HCT116 (cell line): ENCODE measurements around the gene EGFR. TPM values are rescaled to one million over a fixed set of nuclear protein-coding genes. Genes with fewer than 3 reads are reported as not detected.

Source experiments
- ATAC-seq: fragments of 200-7000 bp; cut with Tn5 transposase; 2 replicates; pipeline ENCODE4 v1.9.1; 2020; ENCODE audit warnings: mild to moderate bottlenecking, moderate library complexity
- BruUV-seq: library from RNA; stranded (reverse); fragments of 400-500 nt; replicated peaks from 2 replicates; lab custom pipeline; 2021; lab: Mats Ljungman, UMichigan
- CTCF ChIA-PET: fragments of 300-600 bp; sonication (Branson Sonifier 250); formaldehyde crosslinking; loops from one replicate; lab custom pipeline; 2021; ENCODE audit warnings: antibody characterized with exemption; lab: Charles Lee
- POLR2A ChIA-PET: fragments of 300-600, 350-600 bp; sonication (Branson Sonifier 250); formaldehyde crosslinking; loops from one replicate; lab custom pipeline; 2021; ENCODE audit warnings: antibody characterized with exemption; lab: Charles Lee
- RAD21 ChIA-PET, 2 experiments: fragments of 300-600 bp; sonication (Branson Sonifier 250); formaldehyde crosslinking; loops; one replicate each; lab custom pipeline; 2023; ENCODE audit warnings: low total read pairs in 2 of 2; ENCODE audit not compliant: uncharacterized antibody in 2 of 2, unreplicated experiment in 2 of 2, low non-redundant PET in 1 of 2; lab: Charles Lee
- DNase-seq: peaks from one replicate; pipeline ENCODE4 v3.0.0-alpha.2; 2010; ENCODE audit warnings: low read depth, low spot score
- H2AFZ ChIP-seq: fragments of 200-600 bp; shearing (Covaris generic), sonication (generic); 2 replicates; pipeline ENCODE4 v1.6.1; 2017; ENCODE audit warnings: low read depth, mixed run types, mixed read lengths, antibody characterized with exemption, low read length; ENCODE audit not compliant: poor library complexity, severe bottlenecking
- H3K27ac ChIP-seq: 2 replicates; pipeline ENCODE4 v1.5.1; 2012; ENCODE audit warnings: low read depth, low read length
- H3K27me3 ChIP-seq: fragments of 200-600 bp; sonication (generic); 2 replicates; pipeline ENCODE4 v1.6.1; 2016; ENCODE audit warnings: mixed run types, low read length, mixed read lengths; ENCODE audit not compliant: insufficient read depth
- H3K36me3 ChIP-seq, 2 experiments: fragments of 200-500 bp in 1 of 2; fragments of 200-600 bp in 1 of 2; sonication (Bioruptor generic) in 1 of 2; sonication (generic) in 1 of 2; 2 replicates each; pipeline versions ENCODE4 v1.5.1 to v1.6.1; 2014 to 2016; ENCODE audit warnings: low read length in 2 of 2, inconsistent platforms in 1 of 2, mixed read lengths in 1 of 2, mixed run types in 1 of 2; ENCODE audit not compliant: insufficient read depth in 2 of 2, control insufficient read depth in 1 of 2
- H3K4me1 ChIP-seq, 2 experiments: fragments of 200-600 bp in 1 of 2; sonication (generic) in 1 of 2; 2 replicates each; pipeline versions ENCODE4 v1.5.1 to v1.6.1; 2012 to 2017; ENCODE audit warnings: low read length in 2 of 2, inconsistent platforms in 1 of 2, mild to moderate bottlenecking in 1 of 2, mixed read lengths in 1 of 2, mixed run types in 1 of 2, moderate library complexity in 1 of 2; ENCODE audit not compliant: insufficient read depth in 2 of 2, control insufficient read depth in 1 of 2
- H3K4me2 ChIP-seq: fragments of 200-600 bp; sonication (generic); 2 replicates; pipeline ENCODE4 v1.6.1; 2017; ENCODE audit warnings: mixed run types, low read length, mixed read lengths
- H3K4me3 ChIP-seq, 2 experiments: fragments of 200-600 bp in 1 of 2; sonication (generic) in 1 of 2; replicated peaks in 1 of 2; 2 replicates each; pipeline ENCODE4 v1.5.1; 2011 to 2016; ENCODE audit warnings: low read length in 2 of 2, control low read depth in 1 of 2, low read depth in 1 of 2, mild to moderate bottlenecking in 1 of 2, mixed read lengths in 1 of 2, mixed run types in 1 of 2
- H3K79me2 ChIP-seq: fragments of 200-600 bp; sonication (generic); 2 replicates; pipeline ENCODE4 v1.6.1; 2017; ENCODE audit warnings: mild to moderate bottlenecking, mixed run types, low read length, moderate library complexity, mixed read lengths; ENCODE audit not compliant: insufficient read depth
- H3K9ac ChIP-seq: fragments of 200-600 bp; sonication (generic); 2 replicates; pipeline ENCODE4 v1.6.1; 2016; ENCODE audit warnings: low read length, mixed read lengths
- H3K9me2 ChIP-seq: fragments of 200-600 bp; sonication (generic), shearing (Covaris generic); 2 replicates; pipeline ENCODE4 v1.6.1; 2017; ENCODE audit warnings: mixed run types, mild to moderate bottlenecking, moderate library complexity; ENCODE audit not compliant: insufficient read depth
- H3K9me3 ChIP-seq, 2 experiments: fragments of 200-500 bp in 1 of 2; fragments of 200-600 bp in 1 of 2; sonication (Bioruptor generic) in 1 of 2; sonication (generic) in 1 of 2; 2 replicates each; pipeline ENCODE4 v1.6.1; 2014 to 2017; ENCODE audit warnings: low read length in 2 of 2, mixed read lengths in 2 of 2, inconsistent platforms in 1 of 2, low read depth in 1 of 2, mild to moderate bottlenecking in 1 of 2, mixed run types in 1 of 2, moderate library complexity in 1 of 2; ENCODE audit not compliant: control insufficient read depth in 1 of 2, insufficient read depth in 1 of 2
- H4K20me1 ChIP-seq: fragments of 200-600 bp; sonication (generic), shearing (Covaris generic); 2 replicates; pipeline ENCODE4 v1.6.1; 2017; ENCODE audit warnings: mixed run types, mild to moderate bottlenecking, moderate library complexity; ENCODE audit not compliant: insufficient read depth
- CBX3 ChIP-seq: IDR thresholded peaks from 2 replicates; pipeline ENCODE4 v1.6.1; 2012; ENCODE audit warnings: low read depth
- CEBPB ChIP-seq: IDR thresholded peaks from 2 replicates; pipeline ENCODE4 v1.6.1; 2012; ENCODE audit warnings: low read depth
- EZH2phosphoT487 ChIP-seq: fragments of 200-600 bp; IDR thresholded peaks from 2 replicates; pipeline ENCODE4 v1.6.1; 2018; ENCODE audit warnings: antibody characterized with exemption, borderline replicate concordance
- RAD21 ChIP-seq: IDR thresholded peaks from 2 replicates; pipeline ENCODE4 v1.6.1; 2012; ENCODE audit warnings: low read depth, mild to moderate bottlenecking
- SP1 ChIP-seq: IDR thresholded peaks from 2 replicates; pipeline ENCODE4 v1.6.1; 2012; ENCODE audit warnings: low read depth
- YY1 ChIP-seq: IDR thresholded peaks from 2 replicates; pipeline ENCODE4 v1.6.1; 2011; ENCODE audit warnings: low read length, low read depth, moderate library complexity, mild to moderate bottlenecking; ENCODE audit not compliant: insufficient replicate concordance; ENCODE audit errors: extremely low read depth
- ZNF274 ChIP-seq: fragments of 200-500 bp; sonication (Bioruptor generic); IDR thresholded peaks from 2 replicates; pipeline ENCODE4 v1.6.1; 2014; ENCODE audit warnings: mild to moderate bottlenecking, low read depth, low read length, inconsistent platforms
- intact Hi-C: fragments of 100-400 bp; cut with micrococcal nuclease; formaldehyde crosslinking; loops from 2 replicates; pipeline ENCODE4 v1.10.0; 2022
- total RNA-seq: library from RNA; stranded (reverse); gene quantifications from one replicate; pipeline ENCODE4 v1.2.1, GENCODE V29; 2021; ENCODE audit not compliant: unreplicated experiment
- TF ChIP-seq, protein P1 (sequence below): IDR thresholded peaks from 2 replicates; pipeline ENCODE4 v1.6.1; 2012
- TF ChIP-seq, protein P2 (sequence below): IDR thresholded peaks from 2 replicates; pipeline ENCODE4 v1.6.1; 2012

EGFR gene
- total RNA-seq, 1 experiment from 2014 or later = 71.5 TPM

- Histone ChIP-seq H4K20me1 (no peaks in the 10 kb centered on the region), H2AFZ (no peak overlapping the region), H3K27me3 (no peaks in the 10 kb centered on the region), H3K9me2 (no peaks in the 10 kb centered on the region), H3K4me3 (no peak overlapping the region), H3K9me3 (no peaks in the 10 kb centered on the region), H3K79me2 (no peaks in the 10 kb centered on the region), H3K4me1 (no peaks in the 10 kb centered on the region), H3K4me2 (no peak overlapping the region), H3K36me3 (peaks cover 3 to 29% of the 10 kb centered on the region in 2 experiments; a peak in 1 of 4 replicates), H3K9ac (no peak overlapping the region), H3K27ac (no peak overlapping the region)
- no peak for ATAC-seq
- POLR2A ChIA-PET = interaction anchor here (1.2 kb wide), 1 partner anchor 13 kb away, joined by 4 read pairs; no protein-coding TSS in a partner anchor
- RAD21 ChIA-PET = no interaction called here
- TF ChIP-seq CEBPB (no peak), CBX3 (no peak), SP1 (no peak), YY1 (no peak), ZNF274 (no peak), EZH2phosphoT487 (no peak), RAD21 (no peak)
- TF ChIP-seq, protein P1, sequence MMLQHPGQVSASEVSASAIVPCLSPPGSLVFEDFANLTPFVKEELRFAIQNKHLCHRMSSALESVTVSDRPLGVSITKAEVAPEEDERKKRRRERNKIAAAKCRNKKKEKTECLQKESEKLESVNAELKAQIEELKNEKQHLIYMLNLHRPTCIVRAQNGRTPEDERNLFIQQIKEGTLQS = no peak
- TF ChIP-seq, protein P2, sequence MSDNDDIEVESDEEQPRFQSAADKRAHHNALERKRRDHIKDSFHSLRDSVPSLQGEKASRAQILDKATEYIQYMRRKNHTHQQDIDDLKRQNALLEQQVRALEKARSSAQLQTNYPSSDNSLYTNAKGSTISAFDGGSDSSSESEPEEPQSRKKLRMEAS = no peak
- CTCF ChIA-PET = interaction anchor here (1.3 to 1.5 kb wide), 2 partner anchors 110 to 268 kb away, joined by 3 to 4 read pairs; no protein-coding TSS in a partner anchor
- intact Hi-C loops = no loop called here
- BruUV-seq = no TSS peak
- DNase-seq = no peak
Measured at GRCh38 chr7:55145606-55146005, 126.8 kb downstream of the EGFR start.

GRCh38 chr7:55147101-55147500 is 128.3 kb downstream of the EGFR start:
- CTCF ChIA-PET = interaction anchor here (1.5 kb wide), 1 partner anchor 269 kb away, joined by 3 read pairs; no protein-coding TSS in a partner anchor
- Histone ChIP-seq H3K36me3 (peaks cover 5 to 33% of the 10 kb centered on the region in 2 experiments; a peak in 2 of 4 replicates), H3K4me1 (no peaks in the 10 kb centered on the region), H3K27ac (no peak overlapping the region), H3K4me2 (no peak overlapping the region), H3K27me3 (no peaks in the 10 kb centered on the region), H3K9me3 (no peaks in the 10 kb centered on the region), H3K79me2 (no peaks in the 10 kb centered on the region), H3K9ac (no peak overlapping the region), H3K4me3 (no peak overlapping the region), H4K20me1 (no peaks in the 10 kb centered on the region), H3K9me2 (no peaks in the 10 kb centered on the region), H2AFZ (no peak overlapping the region)
- no TSS peak for BruUV-seq
- no peak for DNase-seq
- intact Hi-C loops = no loop called here
- no peak for TF ChIP-seq CEBPB
- ATAC-seq = no peak
- RAD21 ChIA-PET = no interaction called here
- POLR2A ChIA-PET = no interaction called here
